K562 (cell line): Measurements from ENCODE around the gene CDPF1. TPM values are rescaled to one million over a fixed set of nuclear protein-coding genes. Genes with fewer than 3 reads are reported as not detected.
A peak's percentile ranks its signal among the peaks of the same experiment; 100 is the strongest.

ENCODE experiments used
- CBFA2T3 ChIP-seq: fragments of 450-650 bp; IDR thresholded peaks from 2 replicates; pipeline ENCODE4 v1.6.1; 2017
- KLF16 ChIP-seq: IDR thresholded peaks from 2 replicates; pipeline ENCODE4 v1.6.1; 2016; ENCODE audit warnings: antibody characterized with exemption
- NBN ChIP-seq: fragments of 450-650 bp; IDR thresholded peaks from 2 replicates; pipeline ENCODE4 v1.6.1; 2016; ENCODE audit warnings: low read depth, mild to moderate bottlenecking
- PHB ChIP-seq: fragments of 250-450 bp; sonication (Bioruptor Pico); IDR thresholded peaks from 2 replicates; pipeline ENCODE4 v1.5.0; 2021
- SMARCC2 ChIP-seq: fragments of 450-650 bp; IDR thresholded peaks from 2 replicates; pipeline ENCODE4 v1.6.1; 2017; ENCODE audit warnings: antibody characterized with exemption, moderate library complexity, mild to moderate bottlenecking, low read depth
- XRCC5 ChIP-seq: fragments of 200-400 bp; formaldehyde crosslinking; IDR thresholded peaks from 2 replicates; pipeline ENCODE4 v1.6.1; 2017; ENCODE audit warnings: low read depth, mild to moderate bottlenecking, low read length
- ZBTB7A ChIP-seq: IDR thresholded peaks from 2 replicates; pipeline ENCODE4 v1.6.1; 2011; ENCODE audit warnings: low read depth, mild to moderate bottlenecking, low read length, moderate library complexity, borderline replicate concordance; ENCODE audit not compliant: control insufficient read depth
- ZEB2 ChIP-seq: fragments of 450-650 bp; IDR thresholded peaks from 2 replicates; pipeline ENCODE4 v1.6.1; 2016
- ZNF23 ChIP-seq: fragments of 250-450 bp; sonication (Bioruptor Pico); IDR thresholded peaks from 2 replicates; pipeline ENCODE4 v1.4.0; 2020; ENCODE audit warnings: mild to moderate bottlenecking
- polyA plus RNA-seq, 8 experiments: library from polyadenylated mRNA; depleted of rRNA in 4 of 8; stranded (reverse) in 5 of 8; unstranded in 3 of 8; fragments of >200 nt; fragmentation: Nextera tagmentation in 2 of 8; fragmentation: Illumina TruSeq in 1 of 8; extraction: Ambion mirVana in 2 of 8; extraction: Trizol in 1 of 8; gene quantifications; 2 replicates each; pipeline versions ENCODE4 v1.2.1 to v1.2.3, GENCODE V29; 2011 to 2014; ENCODE audit warnings: inconsistent platforms in 1 of 8, missing spikeins in 1 of 8
- total RNA-seq, 7 experiments: library from RNA; depleted of rRNA in 6 of 7; stranded (reverse); fragments of >200 nt in 6 of 7; fragmentation: Illumina TruSeq in 2 of 7; extraction: Trizol in 2 of 7; gene quantifications; 2 replicates each; pipeline versions ENCODE4 v1.2.1 to v1.2.3, GENCODE V29; 2011 to 2021; ENCODE audit warnings: low replicate concordance in 1 of 7
- TF ChIP-seq, protein P1 (sequence below): fragments of 450-650 bp; IDR thresholded peaks from 2 replicates; pipeline ENCODE4 v1.6.1; 2016; ENCODE audit warnings: mild to moderate bottlenecking, moderate library complexity
- TF ChIP-seq, protein P2 (sequence below), 2 experiments: fragments of 450-650 bp in 1 of 2; sonication (generic) in 1 of 2; formaldehyde crosslinking; conservative IDR thresholded peaks; 2 replicates each; pipeline versions ENCODE4 v1.4.0 to v1.8.1; 2020 to 2022; ENCODE audit warnings: mild to moderate bottlenecking in 1 of 2, missing genetic modification reagents in 1 of 2
- TF ChIP-seq, protein P3 (sequence below), 2 experiments: fragments of 450-650 bp; IDR thresholded peaks; 2 replicates each; pipeline ENCODE4 v1.6.1; 2018; ENCODE audit warnings: mild to moderate bottlenecking in 2 of 2, low read depth in 1 of 2; ENCODE audit not compliant: partially characterized antibody in 2 of 2

Gene CDPF1
- total and polyA plus RNA-seq, 9 of the 15 experiments (the other 6 are each of a cell fraction or from before 2014, with no cell fraction given), result 0.84 to 19.5 (median 9.1) TPM

DNA sequence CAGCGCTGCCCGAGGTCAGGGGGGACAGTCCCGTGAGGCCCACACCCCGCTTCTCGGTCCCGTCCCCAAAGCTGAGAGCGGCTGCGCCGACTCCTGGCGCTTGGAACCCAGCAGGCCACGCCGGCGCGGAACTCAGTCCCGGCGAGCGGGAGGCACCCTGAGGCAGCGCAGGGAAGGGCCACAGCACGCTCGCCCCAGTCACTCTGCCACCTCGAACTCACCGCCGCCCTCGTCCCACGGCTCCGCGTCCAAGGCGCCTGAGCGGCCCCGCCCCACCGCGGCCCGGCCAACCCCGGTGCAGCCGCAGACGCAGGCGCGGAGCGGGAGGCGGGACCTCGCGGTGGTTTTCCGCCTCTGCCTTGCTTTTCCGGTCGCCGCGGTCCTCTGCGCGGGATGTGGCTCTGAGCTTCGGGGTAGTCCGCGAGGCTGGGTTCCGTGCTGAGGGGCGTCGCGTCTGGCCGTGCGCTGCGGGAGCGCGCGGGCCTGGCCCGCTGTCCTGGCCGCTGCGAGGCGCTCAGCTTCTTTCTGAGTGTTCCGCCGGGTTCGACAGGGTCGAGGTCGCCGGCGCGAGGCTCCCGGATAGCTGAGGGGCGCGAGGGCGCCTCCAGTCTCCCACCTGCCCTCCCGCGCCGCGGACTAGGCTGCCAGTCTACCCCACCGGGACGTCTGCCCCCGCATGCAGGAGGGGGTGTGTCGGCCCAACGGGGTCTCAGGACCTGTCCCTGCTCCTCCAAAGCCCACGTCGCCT, at the start of gene CDPF1 (continued):
- TF ChIP-seq, protein P1, sequence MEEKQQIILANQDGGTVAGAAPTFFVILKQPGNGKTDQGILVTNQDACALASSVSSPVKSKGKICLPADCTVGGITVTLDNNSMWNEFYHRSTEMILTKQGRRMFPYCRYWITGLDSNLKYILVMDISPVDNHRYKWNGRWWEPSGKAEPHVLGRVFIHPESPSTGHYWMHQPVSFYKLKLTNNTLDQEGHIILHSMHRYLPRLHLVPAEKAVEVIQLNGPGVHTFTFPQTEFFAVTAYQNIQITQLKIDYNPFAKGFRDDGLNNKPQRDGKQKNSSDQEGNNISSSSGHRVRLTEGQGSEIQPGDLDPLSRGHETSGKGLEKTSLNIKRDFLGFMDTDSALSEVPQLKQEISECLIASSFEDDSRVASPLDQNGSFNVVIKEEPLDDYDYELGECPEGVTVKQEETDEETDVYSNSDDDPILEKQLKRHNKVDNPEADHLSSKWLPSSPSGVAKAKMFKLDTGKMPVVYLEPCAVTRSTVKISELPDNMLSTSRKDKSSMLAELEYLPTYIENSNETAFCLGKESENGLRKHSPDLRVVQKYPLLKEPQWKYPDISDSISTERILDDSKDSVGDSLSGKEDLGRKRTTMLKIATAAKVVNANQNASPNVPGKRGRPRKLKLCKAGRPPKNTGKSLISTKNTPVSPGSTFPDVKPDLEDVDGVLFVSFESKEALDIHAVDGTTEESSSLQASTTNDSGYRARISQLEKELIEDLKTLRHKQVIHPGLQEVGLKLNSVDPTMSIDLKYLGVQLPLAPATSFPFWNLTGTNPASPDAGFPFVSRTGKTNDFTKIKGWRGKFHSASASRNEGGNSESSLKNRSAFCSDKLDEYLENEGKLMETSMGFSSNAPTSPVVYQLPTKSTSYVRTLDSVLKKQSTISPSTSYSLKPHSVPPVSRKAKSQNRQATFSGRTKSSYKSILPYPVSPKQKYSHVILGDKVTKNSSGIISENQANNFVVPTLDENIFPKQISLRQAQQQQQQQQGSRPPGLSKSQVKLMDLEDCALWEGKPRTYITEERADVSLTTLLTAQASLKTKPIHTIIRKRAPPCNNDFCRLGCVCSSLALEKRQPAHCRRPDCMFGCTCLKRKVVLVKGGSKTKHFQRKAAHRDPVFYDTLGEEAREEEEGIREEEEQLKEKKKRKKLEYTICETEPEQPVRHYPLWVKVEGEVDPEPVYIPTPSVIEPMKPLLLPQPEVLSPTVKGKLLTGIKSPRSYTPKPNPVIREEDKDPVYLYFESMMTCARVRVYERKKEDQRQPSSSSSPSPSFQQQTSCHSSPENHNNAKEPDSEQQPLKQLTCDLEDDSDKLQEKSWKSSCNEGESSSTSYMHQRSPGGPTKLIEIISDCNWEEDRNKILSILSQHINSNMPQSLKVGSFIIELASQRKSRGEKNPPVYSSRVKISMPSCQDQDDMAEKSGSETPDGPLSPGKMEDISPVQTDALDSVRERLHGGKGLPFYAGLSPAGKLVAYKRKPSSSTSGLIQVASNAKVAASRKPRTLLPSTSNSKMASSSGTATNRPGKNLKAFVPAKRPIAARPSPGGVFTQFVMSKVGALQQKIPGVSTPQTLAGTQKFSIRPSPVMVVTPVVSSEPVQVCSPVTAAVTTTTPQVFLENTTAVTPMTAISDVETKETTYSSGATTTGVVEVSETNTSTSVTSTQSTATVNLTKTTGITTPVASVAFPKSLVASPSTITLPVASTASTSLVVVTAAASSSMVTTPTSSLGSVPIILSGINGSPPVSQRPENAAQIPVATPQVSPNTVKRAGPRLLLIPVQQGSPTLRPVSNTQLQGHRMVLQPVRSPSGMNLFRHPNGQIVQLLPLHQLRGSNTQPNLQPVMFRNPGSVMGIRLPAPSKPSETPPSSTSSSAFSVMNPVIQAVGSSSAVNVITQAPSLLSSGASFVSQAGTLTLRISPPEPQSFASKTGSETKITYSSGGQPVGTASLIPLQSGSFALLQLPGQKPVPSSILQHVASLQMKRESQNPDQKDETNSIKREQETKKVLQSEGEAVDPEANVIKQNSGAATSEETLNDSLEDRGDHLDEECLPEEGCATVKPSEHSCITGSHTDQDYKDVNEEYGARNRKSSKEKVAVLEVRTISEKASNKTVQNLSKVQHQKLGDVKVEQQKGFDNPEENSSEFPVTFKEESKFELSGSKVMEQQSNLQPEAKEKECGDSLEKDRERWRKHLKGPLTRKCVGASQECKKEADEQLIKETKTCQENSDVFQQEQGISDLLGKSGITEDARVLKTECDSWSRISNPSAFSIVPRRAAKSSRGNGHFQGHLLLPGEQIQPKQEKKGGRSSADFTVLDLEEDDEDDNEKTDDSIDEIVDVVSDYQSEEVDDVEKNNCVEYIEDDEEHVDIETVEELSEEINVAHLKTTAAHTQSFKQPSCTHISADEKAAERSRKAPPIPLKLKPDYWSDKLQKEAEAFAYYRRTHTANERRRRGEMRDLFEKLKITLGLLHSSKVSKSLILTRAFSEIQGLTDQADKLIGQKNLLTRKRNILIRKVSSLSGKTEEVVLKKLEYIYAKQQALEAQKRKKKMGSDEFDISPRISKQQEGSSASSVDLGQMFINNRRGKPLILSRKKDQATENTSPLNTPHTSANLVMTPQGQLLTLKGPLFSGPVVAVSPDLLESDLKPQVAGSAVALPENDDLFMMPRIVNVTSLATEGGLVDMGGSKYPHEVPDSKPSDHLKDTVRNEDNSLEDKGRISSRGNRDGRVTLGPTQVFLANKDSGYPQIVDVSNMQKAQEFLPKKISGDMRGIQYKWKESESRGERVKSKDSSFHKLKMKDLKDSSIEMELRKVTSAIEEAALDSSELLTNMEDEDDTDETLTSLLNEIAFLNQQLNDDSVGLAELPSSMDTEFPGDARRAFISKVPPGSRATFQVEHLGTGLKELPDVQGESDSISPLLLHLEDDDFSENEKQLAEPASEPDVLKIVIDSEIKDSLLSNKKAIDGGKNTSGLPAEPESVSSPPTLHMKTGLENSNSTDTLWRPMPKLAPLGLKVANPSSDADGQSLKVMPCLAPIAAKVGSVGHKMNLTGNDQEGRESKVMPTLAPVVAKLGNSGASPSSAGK, result peak; percentile 85
- TF ChIP-seq, protein P2, sequence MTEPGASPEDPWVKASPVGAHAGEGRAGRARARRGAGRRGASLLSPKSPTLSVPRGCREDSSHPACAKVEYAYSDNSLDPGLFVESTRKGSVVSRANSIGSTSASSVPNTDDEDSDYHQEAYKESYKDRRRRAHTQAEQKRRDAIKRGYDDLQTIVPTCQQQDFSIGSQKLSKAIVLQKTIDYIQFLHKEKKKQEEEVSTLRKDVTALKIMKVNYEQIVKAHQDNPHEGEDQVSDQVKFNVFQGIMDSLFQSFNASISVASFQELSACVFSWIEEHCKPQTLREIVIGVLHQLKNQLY (CRISPR knock-in tag; conservative IDR thresholded peaks at IDR 0.05), result no peak
- TF ChIP-seq PHB (CRISPR knock-in tag) (no peak), KLF16 (no peak), XRCC5 (no peak), ZNF23 (CRISPR knock-in tag) (no peak), ZBTB7A (no peak), SMARCC2 (no peak), CBFA2T3 (no peak), ZEB2 (no peak), NBN (no peak)
- TF ChIP-seq, protein P3, sequence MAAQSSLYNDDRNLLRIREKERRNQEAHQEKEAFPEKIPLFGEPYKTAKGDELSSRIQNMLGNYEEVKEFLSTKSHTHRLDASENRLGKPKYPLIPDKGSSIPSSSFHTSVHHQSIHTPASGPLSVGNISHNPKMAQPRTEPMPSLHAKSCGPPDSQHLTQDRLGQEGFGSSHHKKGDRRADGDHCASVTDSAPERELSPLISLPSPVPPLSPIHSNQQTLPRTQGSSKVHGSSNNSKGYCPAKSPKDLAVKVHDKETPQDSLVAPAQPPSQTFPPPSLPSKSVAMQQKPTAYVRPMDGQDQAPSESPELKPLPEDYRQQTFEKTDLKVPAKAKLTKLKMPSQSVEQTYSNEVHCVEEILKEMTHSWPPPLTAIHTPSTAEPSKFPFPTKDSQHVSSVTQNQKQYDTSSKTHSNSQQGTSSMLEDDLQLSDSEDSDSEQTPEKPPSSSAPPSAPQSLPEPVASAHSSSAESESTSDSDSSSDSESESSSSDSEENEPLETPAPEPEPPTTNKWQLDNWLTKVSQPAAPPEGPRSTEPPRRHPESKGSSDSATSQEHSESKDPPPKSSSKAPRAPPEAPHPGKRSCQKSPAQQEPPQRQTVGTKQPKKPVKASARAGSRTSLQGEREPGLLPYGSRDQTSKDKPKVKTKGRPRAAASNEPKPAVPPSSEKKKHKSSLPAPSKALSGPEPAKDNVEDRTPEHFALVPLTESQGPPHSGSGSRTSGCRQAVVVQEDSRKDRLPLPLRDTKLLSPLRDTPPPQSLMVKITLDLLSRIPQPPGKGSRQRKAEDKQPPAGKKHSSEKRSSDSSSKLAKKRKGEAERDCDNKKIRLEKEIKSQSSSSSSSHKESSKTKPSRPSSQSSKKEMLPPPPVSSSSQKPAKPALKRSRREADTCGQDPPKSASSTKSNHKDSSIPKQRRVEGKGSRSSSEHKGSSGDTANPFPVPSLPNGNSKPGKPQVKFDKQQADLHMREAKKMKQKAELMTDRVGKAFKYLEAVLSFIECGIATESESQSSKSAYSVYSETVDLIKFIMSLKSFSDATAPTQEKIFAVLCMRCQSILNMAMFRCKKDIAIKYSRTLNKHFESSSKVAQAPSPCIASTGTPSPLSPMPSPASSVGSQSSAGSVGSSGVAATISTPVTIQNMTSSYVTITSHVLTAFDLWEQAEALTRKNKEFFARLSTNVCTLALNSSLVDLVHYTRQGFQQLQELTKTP (IDR thresholded peaks at IDR 0.05; ENCODE audit: low read depth in 1 of 2, partially characterized antibody in 2 of 2), result no peak
